Activated naive CD4-positive, alpha-beta T cell treated with anti-CD3 and anti-CD28 coated beads, Interleukin-2, amount 50 U/mL, for 24 hours (primary cell): ENCODE data around the gene HPDL.
"Not testable (repeated sequence)": the region's sequence is repeated elsewhere in the genome, so short reads cannot be mapped to it uniquely, and the experiment has no call there.

ENCODE experiments used
- H3K27ac Mint-ChIP-seq: one replicate; pipeline ENCODE4 v1.8.0; 2021; ENCODE audit warnings: mild to moderate bottlenecking, mixed read lengths
- H3K27me3 Mint-ChIP-seq: one replicate; pipeline ENCODE4 v1.8.0; 2021; ENCODE audit warnings: mixed read lengths
- H3K36me3 Mint-ChIP-seq: one replicate; pipeline ENCODE4 v1.8.0; 2021; ENCODE audit warnings: mixed read lengths
- H3K4me1 Mint-ChIP-seq: one replicate; pipeline ENCODE4 v1.8.0; 2021; ENCODE audit warnings: mixed read lengths
- H3K4me3 Mint-ChIP-seq: one replicate; pipeline ENCODE4 v1.8.0; 2021; ENCODE audit warnings: mild to moderate bottlenecking, mixed read lengths
- H3K9me3 Mint-ChIP-seq: one replicate; pipeline ENCODE4 v1.8.0; 2021; ENCODE audit warnings: mixed read lengths

HPDL gene

GRCh38 chr1:45359882-45360513, 33.3 kb downstream of the HPDL start:
- Mint-ChIP-seq H3K4me3 (no peak overlapping the region), H3K27me3 (no peaks in the 10 kb centered on the region), H3K36me3 (peaks cover 4% of the 10 kb centered on the region), H3K27ac (no peak overlapping the region), H3K4me1 (peaks cover 5% of the 10 kb centered on the region), H3K9me3 (no peaks in the 10 kb centered on the region)

GRCh38 chr1:45360981-45361380, 34.3 kb downstream of the HPDL start:
- H3K36me3 Mint-ChIP-seq, H3K27ac Mint-ChIP-seq, H3K27me3 Mint-ChIP-seq, H3K4me1 Mint-ChIP-seq, H3K4me3 Mint-ChIP-seq, H3K9me3 Mint-ChIP-seq: not testable (repeated sequence)

GRCh38 chr1:45364294-45364693, 37.6 kb downstream of the HPDL start:
- H3K36me3 Mint-ChIP-seq = no peaks in the 10 kb centered on the region
- no peak overlapping the region for H3K4me3 Mint-ChIP-seq
- peaks cover 5% of the 10 kb centered on the region for H3K4me1 Mint-ChIP-seq
- no peak overlapping the region for H3K27ac Mint-ChIP-seq
- H3K9me3 Mint-ChIP-seq = no peaks in the 10 kb centered on the region
- no peaks in the 10 kb centered on the region for H3K27me3 Mint-ChIP-seq

GRCh38 chr1:45365051-45365450, 38.4 kb downstream of the HPDL start:
- Mint-ChIP-seq H3K4me1 (peaks cover 2% of the 10 kb centered on the region), H3K4me3 (no peak overlapping the region), H3K9me3 (no peaks in the 10 kb centered on the region), H3K27me3 (no peaks in the 10 kb centered on the region), H3K27ac (no peak overlapping the region), H3K36me3 (no peaks in the 10 kb centered on the region)

- no peak overlapping the region for H3K4me3 Mint-ChIP-seq
- no peaks in the 10 kb centered on the region for H3K9me3 Mint-ChIP-seq
- H3K4me1 Mint-ChIP-seq = peaks cover 10% of the 10 kb centered on the region
- no peak overlapping the region for H3K27ac Mint-ChIP-seq
- no peaks in the 10 kb centered on the region for H3K27me3 Mint-ChIP-seq
- no peaks in the 10 kb centered on the region for H3K36me3 Mint-ChIP-seq
These were observed 43.9 kb downstream of the HPDL start for GRCh38 chr1:45370575-45370974.

- H3K4me3 Mint-ChIP-seq = no peak overlapping the region
- H3K4me1 Mint-ChIP-seq = peaks cover 10% of the 10 kb centered on the region
- H3K9me3 Mint-ChIP-seq = no peaks in the 10 kb centered on the region
- H3K36me3 Mint-ChIP-seq = peaks cover 2% of the 10 kb centered on the region
- H3K27ac Mint-ChIP-seq = no peak overlapping the region
- H3K27me3 Mint-ChIP-seq = no peaks in the 10 kb centered on the region
These were observed 46.9 kb downstream of the HPDL start for GRCh38 chr1:45373573-45373972.

GRCh38 chr1:45375104-45376090, 48.7 kb downstream of the HPDL start:
- Mint-ChIP-seq H3K9me3 (no peaks in the 10 kb centered on the region), H3K4me3 (no peak overlapping the region), H3K27me3 (no peaks in the 10 kb centered on the region), H3K27ac (no peak overlapping the region), H3K4me1 (peaks cover 10% of the 10 kb centered on the region), H3K36me3 (peaks cover 3% of the 10 kb centered on the region)

GRCh38 chr1:45378184-45378583, 51.5 kb downstream of the HPDL start:
- Mint-ChIP-seq H3K4me3 (no peak overlapping the region), H3K27ac (no peak overlapping the region), H3K27me3 (no peaks in the 10 kb centered on the region)

More at GRCh38 chr1:45378184-45378583, 51.5 kb downstream of the HPDL start:
- Mint-ChIP-seq H3K9me3 (no peaks in the 10 kb centered on the region), H3K36me3 (peaks cover 5% of the 10 kb centered on the region), H3K4me1 (peaks cover 10% of the 10 kb centered on the region)
